Spinal cord (tissue), 10 donors: ENCODE measurements around the gene SLC35B2. TPM values are rescaled to one million over a fixed set of nuclear protein-coding genes. Genes with fewer than 3 reads are reported as not detected.
A peak's percentile ranks its signal among the peaks of the same experiment; 100 is the strongest.

Experiments
- DNase-seq, 6 donors: peaks; one replicate each; pipeline versions ENCODE4 v3.0.0 to v3.0.0-alpha.2; 2013 to 2015; ENCODE audit warnings: low spot score in 6 of 6, low read depth in 4 of 6
- H3K27ac ChIP-seq: one replicate; pipeline ENCODE4 v1.5.1; 2013; ENCODE audit warnings: low read depth, low read length, control low read depth
- H3K27me3 ChIP-seq: one replicate; pipeline ENCODE4 v1.6.1; 2013; ENCODE audit warnings: low read length; ENCODE audit not compliant: control insufficient read depth, insufficient read depth
- H3K36me3 ChIP-seq: one replicate; pipeline ENCODE4 v1.6.1; 2013; ENCODE audit warnings: low read length; ENCODE audit not compliant: control insufficient read depth, insufficient read depth
- H3K4me1 ChIP-seq: one replicate; pipeline ENCODE4 v1.6.1; 2013; ENCODE audit warnings: low read length; ENCODE audit not compliant: control insufficient read depth, insufficient read depth
- H3K4me3 ChIP-seq: one replicate; pipeline ENCODE4 v1.5.1; 2013; ENCODE audit warnings: low read depth, low read length, control low read depth
- H3K9me3 ChIP-seq: one replicate; pipeline ENCODE4 v1.6.1; 2013; ENCODE audit warnings: low read length; ENCODE audit not compliant: control insufficient read depth, insufficient read depth
- WGBS: methylation state at CpG from one replicate; pipeline ENCODE4 v1.1.5; 2013; ENCODE audit warnings: missing lambda C conversion rate; ENCODE audit not compliant: insufficient coverage; 5-methylcytosine and 5-hydroxymethylcytosine counted together
- polyA plus RNA-seq, 2 donors: library from polyadenylated mRNA; unstranded; fragments of 120-200 nt; gene quantifications; one replicate each; pipeline ENCODE4 v1.2.1, GENCODE V29; 2013; ENCODE audit not compliant: insufficient read length in 2 of 2
- total RNA-seq, 2 donors: library from RNA; depleted of rRNA in 1 of 2; stranded (reverse); fragments of 120-200 nt in 1 of 2; fragments of >200 nt in 1 of 2; gene quantifications; one replicate each; pipeline versions ENCODE4 v1.2.3 to v1.2.4, GENCODE V29; 2013 to 2014
- donor health status: healthy.

The SLC35B2 gene
- total and polyA plus RNA-seq, 4 donors: 39.3 to 63.7 (median 58.5) TPM

DNA sequence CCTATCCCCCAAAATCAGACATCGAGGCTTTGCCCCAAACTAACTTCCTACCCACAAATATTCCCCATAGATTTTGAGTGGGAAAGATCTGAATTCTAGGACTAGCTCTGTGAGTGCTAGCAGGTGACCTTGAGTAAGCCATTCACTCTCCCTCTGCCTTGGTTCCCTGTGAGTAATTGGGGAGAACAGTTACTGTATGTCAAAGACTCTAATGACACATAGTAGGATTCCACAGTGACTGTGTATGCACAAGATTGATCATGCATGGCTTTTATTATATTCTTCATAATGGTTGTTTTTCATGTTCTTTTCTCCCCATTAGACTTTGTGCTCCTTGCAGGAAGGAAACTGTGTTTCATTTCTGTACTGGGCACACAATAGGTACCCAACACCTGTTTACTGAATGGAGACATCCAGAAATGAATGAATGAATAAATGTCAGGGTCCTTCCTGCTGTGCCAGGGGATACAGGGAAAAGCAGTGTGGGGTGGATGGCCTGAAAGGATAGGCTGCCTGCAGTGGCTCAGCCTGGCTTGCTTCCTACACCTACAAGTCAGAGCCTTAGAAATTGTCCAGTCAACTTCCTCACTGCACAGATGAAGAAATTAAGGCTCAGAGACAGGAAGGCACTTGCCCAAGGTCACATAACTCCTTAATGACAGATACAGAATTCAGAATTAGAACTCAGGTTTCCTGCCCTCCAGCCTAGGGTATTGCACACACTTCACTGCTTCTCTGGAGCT lies 12.0 kb upstream of the SLC35B2 start:
- no peaks in the 10 kb centered on the region for H3K27me3 ChIP-seq
- H3K27ac ChIP-seq: peak overlapping the region; percentile 75
- H3K9me3 ChIP-seq: no peaks in the 10 kb centered on the region
- no peak for DNase-seq
- WGBS: no CpG with 5 or more reads among the region's 1 CpG
- H3K4me1 ChIP-seq: peaks cover 41% of the 10 kb centered on the region
- H3K4me3 ChIP-seq: no peak overlapping the region
- H3K36me3 ChIP-seq: peaks cover 13% of the 10 kb centered on the region

GRCh38 chr6:44268095-44268628 lies 10.8 kb upstream of the SLC35B2 start:
- H3K4me1 ChIP-seq: peaks cover 53% of the 10 kb centered on the region
- peak in 4 of 6 donors; percentile 47 to 93 (median 75) for DNase-seq
- H3K4me3 ChIP-seq: no peak overlapping the region
- H3K9me3 ChIP-seq: no peaks in the 10 kb centered on the region
- H3K27me3 ChIP-seq: no peaks in the 10 kb centered on the region
- peaks cover 7% of the 10 kb centered on the region for H3K36me3 ChIP-seq
- 0% methylated on average over 2 of the region's 5 CpGs for WGBS
- H3K27ac ChIP-seq: peak overlapping the region; percentile 75

- Histone ChIP-seq H3K36me3 (peaks cover 9% of the 10 kb centered on the region), H3K4me1 (peaks cover 60% of the 10 kb centered on the region), H3K27me3 (no peaks in the 10 kb centered on the region), H3K4me3 (no peak overlapping the region), H3K27ac (no peak overlapping the region), H3K9me3 (no peaks in the 10 kb centered on the region)
- 67% methylated on average over 3 of the region's 10 CpGs for WGBS
- no peak for DNase-seq
Observed at GRCh38 chr6:44267252-44267651, 9.9 kb upstream of the SLC35B2 start.

- Histone ChIP-seq H3K27me3 (no peaks in the 10 kb centered on the region), H3K9me3 (no peaks in the 10 kb centered on the region), H3K4me3 (no peak overlapping the region), H3K4me1 (peaks cover 54% of the 10 kb centered on the region), H3K36me3 (peaks cover 14% of the 10 kb centered on the region), H3K27ac (no peak overlapping the region)
- no peak for DNase-seq
- 79% methylated on average over 3 of the region's 3 CpGs for WGBS
Observed at GRCh38 chr6:44266347-44266746, 9.0 kb upstream of the SLC35B2 start.

DNA sequence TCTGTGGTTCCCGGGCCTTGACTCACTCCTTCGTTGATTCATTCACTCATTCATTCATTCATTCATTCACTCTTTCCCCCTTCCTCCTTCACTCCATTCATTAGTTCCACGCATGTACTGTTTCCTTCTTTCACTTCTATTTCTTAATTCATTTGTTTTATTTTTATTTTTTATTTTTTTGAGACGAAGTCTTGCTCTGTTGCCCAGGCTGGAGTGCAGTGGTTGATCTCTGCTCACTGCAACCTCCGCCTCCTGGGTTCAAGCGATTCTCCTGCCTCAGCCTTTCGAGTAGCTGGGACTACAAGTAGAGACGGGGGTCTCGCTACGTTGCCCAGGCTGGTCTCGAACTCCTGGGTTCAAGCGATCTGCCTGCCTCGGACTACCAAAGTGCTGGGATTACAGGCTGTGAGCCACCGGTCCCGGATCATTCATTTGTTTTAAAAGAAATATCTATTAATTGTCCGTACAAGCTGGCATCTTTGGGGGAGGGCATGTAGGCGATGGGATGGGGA lies 8.4 kb upstream of the SLC35B2 start:
- Histone ChIP-seq H3K4me3 (peak overlapping the region; percentile 85), H3K9me3 (no peaks in the 10 kb centered on the region), H3K27ac (no peak overlapping the region), H3K4me1 (peaks cover 50% of the 10 kb centered on the region), H3K36me3 (peaks cover 16% of the 10 kb centered on the region), H3K27me3 (no peaks in the 10 kb centered on the region)
- WGBS: 69% methylated on average over 13 of the region's 17 CpGs
- no peak for DNase-seq

- Histone ChIP-seq H3K36me3 (peaks cover 22% of the 10 kb centered on the region), H3K4me1 (peaks cover 49% of the 10 kb centered on the region), H3K4me3 (peak within 1 kb of the TSS; percentile 85), H3K27me3 (no peaks in the 10 kb centered on the region), H3K27ac (peak within 1 kb of the TSS; percentile 85), H3K9me3 (no peaks in the 10 kb centered on the region)
- peak; percentile 68 to 97 (median 90) for DNase-seq
- WGBS: under 1% methylated on average over 68 of the region's 72 CpGs
Observed at GRCh38 chr6:44265007-44265721, 7.8 kb upstream of the SLC35B2 start, which contains the start of gene NFKBIE. Gene NFKBIE (minus strand): TSS chr6:44265551. CDS start chr6:44265346, 205 bp downstream.

GRCh38 chr6:44264154-44265006 lies 7.1 kb upstream of the SLC35B2 start:
- Histone ChIP-seq H3K4me3 (peak overlapping the region; percentile 85), H3K36me3 (peaks cover 29% of the 10 kb centered on the region), H3K4me1 (peaks cover 45% of the 10 kb centered on the region), H3K9me3 (no peaks in the 10 kb centered on the region), H3K27ac (peak overlapping the region; percentile 85), H3K27me3 (no peaks in the 10 kb centered on the region)
- DNase-seq: no peak
- 39% methylated on average over 3 of the region's 13 CpGs for WGBS

GRCh38 chr6:44263354-44264100 lies 6.2 kb upstream of the SLC35B2 start:
- H3K27ac ChIP-seq: no peak overlapping the region
- peaks cover 34% of the 10 kb centered on the region for H3K36me3 ChIP-seq
- peak overlapping the region; percentile 85 for H3K4me3 ChIP-seq
- no peaks in the 10 kb centered on the region for H3K27me3 ChIP-seq
- peaks cover 41% of the 10 kb centered on the region for H3K4me1 ChIP-seq
- DNase-seq: no peak
- H3K9me3 ChIP-seq: no peaks in the 10 kb centered on the region
- 61% methylated on average over 7 of the region's 9 CpGs for WGBS
